Tibial artery (tissue), 4 donors: Measurements from ENCODE around the gene CCDC78.

Experiments
- DNase-seq, 2 donors: peaks; one replicate each; pipeline ENCODE4 v3.0.0-alpha.2; 2019
- H3K27ac ChIP-seq, 2 donors: fragments of 200-600 bp; sonication (generic) in 1 of 2; 1 replicate in 1 of 2; 2 replicates in 1 of 2; pipeline ENCODE4 v1.5.1; 2018 to 2019; ENCODE audit warnings: mild to moderate bottlenecking in 1 of 2
- H3K27me3 ChIP-seq, 2 donors: fragments of 200-600 bp; sonication (generic) in 1 of 2; one replicate each; pipeline versions ENCODE4 v1.5.1 to v1.6.0; 2016 to 2019
- H3K36me3 ChIP-seq, 3 donors: fragments of 200-600 bp; sonication (generic) in 2 of 3; one replicate each; pipeline ENCODE4 v1.5.1; 2016 to 2019; ENCODE audit warnings: mild to moderate bottlenecking in 2 of 3
- H3K4me1 ChIP-seq, 4 donors: fragments of 200-600 bp; sonication (generic) in 2 of 4; 1 replicate in 3 of 4; 2 replicates in 1 of 4; pipeline ENCODE4 v1.5.1; 2016 to 2019
- H3K4me3 ChIP-seq, 2 donors: fragments of 200-600 bp; sonication (generic) in 1 of 2; 1 replicate in 1 of 2; 2 replicates in 1 of 2; pipeline ENCODE4 v1.5.1; 2018 to 2019; ENCODE audit warnings: mild to moderate bottlenecking in 2 of 2
- H3K9me3 ChIP-seq, 3 donors: fragments of 200-600 bp; sonication (generic) in 1 of 3; one replicate each; pipeline ENCODE4 v1.5.1; 2016 to 2019
- intact Hi-C: fragments of 100-400 bp; cut with DNase I; formaldehyde crosslinking; loops from one replicate; pipeline ENCODE4 v1.15.0; 2023; ENCODE audit warnings: low total_unique reads
- TF ChIP-seq, protein P1 (sequence below), 2 experiments: fragments of 200-600 bp in 1 of 2; fragments of 450-650 bp in 1 of 2; IDR thresholded peaks; one replicate each; pipeline ENCODE4 v1.5.1; 2017 to 2019; ENCODE audit warnings: antibody characterized with exemption in 2 of 2, mild to moderate bottlenecking in 1 of 2, moderate library complexity in 1 of 2

CCDC78 gene

GRCh38 chr16:679814-680624 lies 46.2 kb downstream of the CCDC78 start, which contains the start of gene STUB1:
STUB1 (plus strand) TSS chr16:680410; CDS start chr16:680526, 116 bp downstream.
- intact Hi-C loops = no loop called here
- H3K4me3 ChIP-seq = peak within 1 kb of the TSS; percentile 60 to 81
- peaks cover 3 to 71% (median 54%) of the 10 kb centered on the region in 4 donors for H3K4me1 ChIP-seq
- H3K27me3 ChIP-seq = peaks cover 0 to 8% of the 10 kb centered on the region in 2 donors
- TF ChIP-seq, protein P1, sequence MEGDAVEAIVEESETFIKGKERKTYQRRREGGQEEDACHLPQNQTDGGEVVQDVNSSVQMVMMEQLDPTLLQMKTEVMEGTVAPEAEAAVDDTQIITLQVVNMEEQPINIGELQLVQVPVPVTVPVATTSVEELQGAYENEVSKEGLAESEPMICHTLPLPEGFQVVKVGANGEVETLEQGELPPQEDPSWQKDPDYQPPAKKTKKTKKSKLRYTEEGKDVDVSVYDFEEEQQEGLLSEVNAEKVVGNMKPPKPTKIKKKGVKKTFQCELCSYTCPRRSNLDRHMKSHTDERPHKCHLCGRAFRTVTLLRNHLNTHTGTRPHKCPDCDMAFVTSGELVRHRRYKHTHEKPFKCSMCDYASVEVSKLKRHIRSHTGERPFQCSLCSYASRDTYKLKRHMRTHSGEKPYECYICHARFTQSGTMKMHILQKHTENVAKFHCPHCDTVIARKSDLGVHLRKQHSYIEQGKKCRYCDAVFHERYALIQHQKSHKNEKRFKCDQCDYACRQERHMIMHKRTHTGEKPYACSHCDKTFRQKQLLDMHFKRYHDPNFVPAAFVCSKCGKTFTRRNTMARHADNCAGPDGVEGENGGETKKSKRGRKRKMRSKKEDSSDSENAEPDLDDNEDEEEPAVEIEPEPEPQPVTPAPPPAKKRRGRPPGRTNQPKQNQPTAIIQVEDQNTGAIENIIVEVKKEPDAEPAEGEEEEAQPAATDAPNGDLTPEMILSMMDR (IDR thresholded peaks at IDR 0.05) = no peak
- peak; percentile 80 to 92 for DNase-seq
- no peaks in the 10 kb centered on the region for H3K9me3 ChIP-seq
- H3K36me3 ChIP-seq = peaks cover 17 to 24% (median 18%) of the 10 kb centered on the region in 3 donors
- H3K27ac ChIP-seq = peak within 1 kb of the TSS; percentile 79 to 87

DNA sequence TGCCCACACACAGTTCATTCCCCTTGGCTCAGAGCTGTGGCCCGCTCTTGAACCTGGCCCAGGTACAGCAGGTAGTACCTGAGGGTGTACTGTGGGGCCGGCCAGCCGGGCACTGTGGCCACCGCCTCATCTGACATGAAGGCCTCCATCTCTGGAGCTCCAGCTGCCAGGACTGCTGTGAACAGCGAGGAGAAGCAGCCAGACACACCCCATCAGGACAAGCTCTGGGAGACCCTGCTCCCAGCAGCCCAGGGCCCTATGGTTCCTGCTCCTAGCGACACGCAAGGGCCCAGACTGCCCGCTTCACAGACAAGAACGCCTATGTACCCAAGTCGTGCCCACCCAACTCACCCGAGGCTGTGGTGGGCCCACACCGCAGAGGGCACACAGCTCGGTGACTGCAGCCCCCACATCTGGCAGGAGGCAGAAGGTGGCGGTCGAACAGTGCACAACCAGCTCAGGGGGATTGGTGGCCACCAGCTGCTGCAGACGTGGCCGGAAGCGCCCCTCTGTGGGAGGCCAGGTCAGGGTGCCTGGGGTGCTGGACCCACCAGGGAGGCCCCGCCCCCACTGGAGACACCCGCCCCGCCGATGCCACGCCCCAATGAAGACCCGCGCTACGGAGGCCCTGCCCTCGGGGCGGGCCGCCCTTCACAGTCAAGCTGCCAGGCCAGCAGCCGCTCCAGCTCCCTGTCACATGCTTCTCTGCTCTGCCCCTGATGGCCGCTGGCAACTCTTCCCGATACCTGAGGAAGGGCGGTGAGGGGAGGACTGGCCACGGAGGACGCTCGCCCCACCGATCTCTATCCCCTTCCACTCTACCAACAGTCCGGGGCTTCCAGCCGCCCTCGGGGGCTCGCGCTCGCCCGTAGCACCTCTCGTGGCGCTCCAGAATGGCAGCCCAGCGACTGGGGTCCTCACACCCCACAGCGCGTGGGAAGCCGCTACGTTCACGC lies 47.1 kb downstream of the CCDC78 start:
- intact Hi-C loops = no loop called here
- Histone ChIP-seq H3K4me3 (peak overlapping the region; percentile 60 to 81), H3K27me3 (peaks cover 0 to 8% of the 10 kb centered on the region in 2 donors), H3K36me3 (peaks cover 17 to 31% (median 18%) of the 10 kb centered on the region in 3 donors), H3K4me1 (peaks cover 3 to 67% (median 50%) of the 10 kb centered on the region in 4 donors), H3K27ac (peak overlapping the region; percentile 79 to 87), H3K9me3 (no peaks in the 10 kb centered on the region)
- TF ChIP-seq, protein P1 (IDR thresholded peaks at IDR 0.05) = no peak
- DNase-seq = peak; percentile 59 to 87

DNA sequence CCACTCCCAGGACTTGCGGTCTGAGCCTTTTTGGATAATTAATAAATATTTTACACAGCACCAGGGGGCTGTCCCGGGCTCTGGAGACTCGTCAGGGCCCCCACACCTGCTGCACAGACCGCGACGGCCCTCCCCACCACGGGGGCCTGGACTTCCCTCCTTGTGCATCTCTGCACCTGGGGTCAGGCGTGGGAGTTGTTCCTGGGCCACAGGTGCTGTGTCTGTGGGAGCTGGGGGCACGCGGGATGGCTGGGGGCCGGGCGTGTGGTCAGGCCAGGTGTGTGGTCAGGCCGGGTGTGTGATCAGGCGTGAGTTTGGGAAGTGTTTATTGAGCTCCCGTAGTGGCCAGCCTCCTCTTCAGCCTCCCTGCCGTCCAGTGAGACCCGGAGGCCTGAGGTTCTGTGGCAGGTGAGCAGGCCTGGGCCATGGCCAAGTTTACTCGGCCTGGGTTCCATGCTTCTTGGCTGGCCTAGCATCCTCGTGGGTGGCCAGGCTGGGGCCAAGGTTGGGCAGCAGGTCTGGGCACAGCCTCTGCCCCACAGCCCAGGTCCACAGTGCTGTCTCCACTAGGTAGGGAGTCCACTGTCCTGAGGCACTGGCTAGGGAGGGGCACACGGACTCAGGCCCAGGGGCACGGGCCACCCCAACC lies 47.9 kb downstream of the CCDC78 start:
- DNase-seq = no peak
- Histone ChIP-seq H3K27ac (no peak overlapping the region), H3K4me1 (peaks cover 2 to 62% (median 44%) of the 10 kb centered on the region in 4 donors), H3K9me3 (no peaks in the 10 kb centered on the region), H3K27me3 (peaks cover 0 to 8% of the 10 kb centered on the region in 2 donors), H3K36me3 (peaks cover 18 to 37% (median 23%) of the 10 kb centered on the region in 3 donors), H3K4me3 (no peak overlapping the region)
- TF ChIP-seq, protein P1 (IDR thresholded peaks at IDR 0.05) = no peak
- intact Hi-C loops = no loop called here

- H3K9me3 ChIP-seq = no peaks in the 10 kb centered on the region
- no peak overlapping the region for H3K27ac ChIP-seq
- intact Hi-C loops = no loop called here
- TF ChIP-seq, protein P1 (IDR thresholded peaks at IDR 0.05) = no peak
- peaks cover 0 to 8% of the 10 kb centered on the region in 2 donors for H3K27me3 ChIP-seq
- peaks cover 18 to 37% (median 26%) of the 10 kb centered on the region in 3 donors for H3K36me3 ChIP-seq
- peaks cover 0 to 54% (median 38%) of the 10 kb centered on the region in 4 donors for H3K4me1 ChIP-seq
- DNase-seq = no peak
- no peak overlapping the region for H3K4me3 ChIP-seq
Observed at GRCh38 chr16:677316-678190, 48.7 kb downstream of the CCDC78 start.
